ENCODE results near the gene CHST8. TPM values are rescaled to one million over a fixed set of nuclear protein-coding genes. Genes with fewer than 3 reads are reported as not detected.

Gene CHST8
- total and polyA plus RNA-seq, 7 experiments from 2014 or later, result not detected

DNA sequence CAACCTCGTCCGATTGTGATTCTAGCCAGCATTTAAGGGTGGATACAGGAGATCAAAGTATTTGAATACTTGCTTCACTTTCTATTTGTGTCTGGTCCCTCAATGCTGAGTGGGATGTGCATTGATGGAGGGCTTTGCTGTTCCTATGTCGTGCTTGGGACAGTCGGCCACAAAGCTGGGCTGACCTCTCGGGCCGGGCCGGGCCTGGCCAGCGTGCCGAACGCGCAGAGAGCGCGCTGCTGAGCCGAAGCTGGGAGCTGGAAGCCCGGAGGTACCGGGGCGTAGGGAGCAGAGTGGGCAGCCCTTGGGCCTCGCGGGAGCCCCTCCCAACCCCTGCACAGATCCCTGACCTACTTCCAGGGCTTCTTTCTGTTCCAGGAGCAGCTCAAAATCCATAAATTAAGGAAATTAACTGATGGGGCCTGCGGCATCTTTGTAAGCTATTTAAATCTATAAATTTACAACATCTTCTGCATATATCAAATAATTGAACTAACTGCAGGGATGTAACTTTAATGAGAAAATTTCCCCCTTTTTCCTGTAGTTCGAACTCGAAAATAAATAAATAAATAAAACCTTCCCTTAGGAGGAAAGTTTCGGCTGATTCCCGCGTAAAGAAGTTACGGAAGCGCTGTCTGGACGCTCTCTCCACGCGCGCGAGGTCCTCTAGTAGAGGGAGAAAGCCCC lies 173.1 kb downstream of the CHST8 start:
- Histone ChIP-seq H3K9me3 (ENCODE audit: control insufficient read depth in 2 of 3, low read length in 3 of 3) (no peaks in the 10 kb centered on the region), H3K36me3 (ENCODE audit: control insufficient read depth in 2 of 3, insufficient read depth in 3 of 3, low read length in 3 of 3) (no peaks in the 10 kb centered on the region), H3K4me1 (ENCODE audit: control insufficient read depth in 2 of 2, insufficient read depth in 2 of 2, low read length in 2 of 2) (no peaks in the 10 kb centered on the region), H3K4me3 (ENCODE audit: low read length) (no peak overlapping the region), H3K27ac (ENCODE audit: low read depth, low read length) (no peak overlapping the region), H3K27me3 (ENCODE audit: control insufficient read depth in 2 of 2, insufficient read depth in 2 of 2, low read length in 2 of 2) (peaks cover 0 to 5% of the 10 kb centered on the region in 2 donors)
- H3K36me3 Mint-ChIP-seq, result peaks cover 0 to 3% (median 0%) of the 10 kb centered on the region in 5 donors
- CTCF ChIA-PET, result interaction anchor here (0.7 to 0.9 kb wide), 3 partner anchors 17 to 354 kb away, joined by 3 read pairs; no protein-coding TSS in a partner anchor
- peaks cover 0 to 12% (median 4%) of the 10 kb centered on the region in 7 donors for H3K4me1 Mint-ChIP-seq
- peak overlapping the region; percentile 32 to 85 (median 58) for H3K4me3 Mint-ChIP-seq
- no peak overlapping the region for H3K27ac Mint-ChIP-seq
- intact Hi-C loops (cut with micrococcal nuclease), result no loop called here
- no peak for DNase-seq
- POLR2A ChIA-PET, result no interaction called here
- no peaks in the 10 kb centered on the region for H3K9me3 Mint-ChIP-seq
- no peak for ATAC-seq
- peaks cover 25 to 49% (median 32%) of the 10 kb centered on the region in 5 donors for H3K27me3 Mint-ChIP-seq

DNA sequence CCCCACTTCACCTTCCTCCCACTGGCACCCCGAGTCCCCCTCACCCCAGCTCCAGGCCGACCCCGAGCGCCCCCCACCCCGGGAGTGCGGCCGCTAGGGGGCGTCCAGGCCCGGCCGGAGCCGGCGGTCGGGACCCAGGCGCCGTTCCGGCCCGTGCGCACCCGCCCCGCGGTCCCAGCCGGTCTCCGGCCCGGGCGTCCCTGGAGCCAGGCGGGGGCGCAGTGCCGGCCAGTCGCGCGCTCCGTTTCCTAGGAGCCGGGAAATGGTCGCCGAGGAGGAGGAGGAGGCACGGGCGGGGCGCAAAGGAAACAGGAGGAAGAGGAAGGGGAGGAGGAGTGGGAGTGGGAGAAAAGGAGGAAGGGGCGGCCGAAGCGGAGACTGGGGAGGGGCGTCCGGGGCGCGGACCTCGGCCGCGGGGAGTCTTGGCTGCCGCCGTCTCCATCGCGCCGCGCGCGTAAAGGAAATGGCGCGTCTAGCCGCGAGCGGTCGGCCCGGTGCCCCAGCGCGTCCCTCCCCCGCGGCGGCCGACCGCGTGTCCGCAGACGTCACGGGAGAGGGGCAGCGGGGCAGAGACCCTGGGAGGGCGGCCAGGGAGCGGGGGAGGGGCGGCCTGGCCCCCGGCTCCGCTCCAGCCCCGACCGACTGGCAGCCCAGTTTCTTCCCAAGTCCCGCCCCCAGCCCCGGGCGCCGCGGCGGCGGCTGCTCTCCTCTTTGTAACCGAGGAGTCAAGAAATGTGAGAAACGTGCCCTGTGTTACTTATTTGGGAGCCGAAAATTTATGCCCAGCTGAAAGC lies 173.8 kb downstream of the CHST8 start:
- Mint-ChIP-seq H3K4me3 (peak overlapping the region; percentile 57 to 85 (median 71)), H3K9me3 (no peaks in the 10 kb centered on the region), H3K27ac (peak overlapping the region in 1 of 9 donors; percentile 52), H3K27me3 (peaks cover 29 to 52% (median 36%) of the 10 kb centered on the region in 5 donors), H3K36me3 (peaks cover 0 to 3% (median 0%) of the 10 kb centered on the region in 5 donors), H3K4me1 (peaks cover 0 to 12% (median 4%) of the 10 kb centered on the region in 7 donors)
- DNase-seq (peak in 3 of 9 donors; percentile 16 to 81 (median 53)), ATAC-seq (peak; percentile 77)
- POLR2A ChIA-PET, result no interaction called here
- Histone ChIP-seq H3K9me3 (ENCODE audit: control insufficient read depth in 2 of 3, low read length in 3 of 3) (no peaks in the 10 kb centered on the region), H3K4me1 (ENCODE audit: control insufficient read depth in 2 of 2, insufficient read depth in 2 of 2, low read length in 2 of 2) (no peaks in the 10 kb centered on the region), H3K4me3 (ENCODE audit: low read length) (peak overlapping the region; percentile 13), H3K27me3 (ENCODE audit: control insufficient read depth in 2 of 2, insufficient read depth in 2 of 2, low read length in 2 of 2) (peaks cover 0 to 5% of the 10 kb centered on the region in 2 donors), H3K27ac (ENCODE audit: low read depth, low read length) (no peak overlapping the region), H3K36me3 (ENCODE audit: control insufficient read depth in 2 of 3, insufficient read depth in 3 of 3, low read length in 3 of 3) (no peaks in the 10 kb centered on the region)
- CTCF ChIA-PET, result interaction anchor here (0.8 to 0.9 kb wide), 2 partner anchors 18 to 353 kb away, joined by 3 read pairs; no protein-coding TSS in a partner anchor
- intact Hi-C loops (cut with micrococcal nuclease), result no loop called here

- Mint-ChIP-seq H3K4me1 (peaks cover 0 to 12% (median 3%) of the 10 kb centered on the region in 7 donors), H3K27ac (peak within 1 kb of the TSS in 1 of 9 donors; percentile 38), H3K9me3 (no peaks in the 10 kb centered on the region), H3K4me3 (peak within 1 kb of the TSS; percentile 66 to 85 (median 76)), H3K36me3 (peaks cover 0 to 3% (median 0%) of the 10 kb centered on the region in 5 donors), H3K27me3 (peaks cover 25 to 52% (median 33%) of the 10 kb centered on the region in 5 donors)
- H3K27ac ChIP-seq (ENCODE audit: low read depth, low read length), result no peak within 1 kb of the TSS
- ATAC-seq (no peak), DNase-seq (peak in 1 of 9 donors; percentile 54)
- no peaks in the 10 kb centered on the region for H3K4me1 ChIP-seq (ENCODE audit: control insufficient read depth in 2 of 2, insufficient read depth in 2 of 2, low read length in 2 of 2)
- H3K27me3 ChIP-seq (ENCODE audit: control insufficient read depth in 2 of 2, insufficient read depth in 2 of 2, low read length in 2 of 2), result peaks cover 0 to 5% of the 10 kb centered on the region in 2 donors
- ChIA-PET CTCF (no interaction called here), POLR2A (no interaction called here)
- H3K4me3 ChIP-seq (ENCODE audit: low read length), result peak within 1 kb of the TSS; percentile 24
- intact Hi-C loops (cut with micrococcal nuclease), result no loop called here
- H3K36me3 ChIP-seq (ENCODE audit: control insufficient read depth in 2 of 3, insufficient read depth in 3 of 3, low read length in 3 of 3), result no peaks in the 10 kb centered on the region
- H3K9me3 ChIP-seq (ENCODE audit: control insufficient read depth in 2 of 3, low read length in 3 of 3), result no peaks in the 10 kb centered on the region
Observed at GRCh38 chr19:33796164-33796875, 174.6 kb downstream of the CHST8 start, which contains the start of gene KCTD15. Gene KCTD15 (plus strand): TSS chr19:33796870. CDS start chr19:33800455, 3,585 bp downstream.

DNA sequence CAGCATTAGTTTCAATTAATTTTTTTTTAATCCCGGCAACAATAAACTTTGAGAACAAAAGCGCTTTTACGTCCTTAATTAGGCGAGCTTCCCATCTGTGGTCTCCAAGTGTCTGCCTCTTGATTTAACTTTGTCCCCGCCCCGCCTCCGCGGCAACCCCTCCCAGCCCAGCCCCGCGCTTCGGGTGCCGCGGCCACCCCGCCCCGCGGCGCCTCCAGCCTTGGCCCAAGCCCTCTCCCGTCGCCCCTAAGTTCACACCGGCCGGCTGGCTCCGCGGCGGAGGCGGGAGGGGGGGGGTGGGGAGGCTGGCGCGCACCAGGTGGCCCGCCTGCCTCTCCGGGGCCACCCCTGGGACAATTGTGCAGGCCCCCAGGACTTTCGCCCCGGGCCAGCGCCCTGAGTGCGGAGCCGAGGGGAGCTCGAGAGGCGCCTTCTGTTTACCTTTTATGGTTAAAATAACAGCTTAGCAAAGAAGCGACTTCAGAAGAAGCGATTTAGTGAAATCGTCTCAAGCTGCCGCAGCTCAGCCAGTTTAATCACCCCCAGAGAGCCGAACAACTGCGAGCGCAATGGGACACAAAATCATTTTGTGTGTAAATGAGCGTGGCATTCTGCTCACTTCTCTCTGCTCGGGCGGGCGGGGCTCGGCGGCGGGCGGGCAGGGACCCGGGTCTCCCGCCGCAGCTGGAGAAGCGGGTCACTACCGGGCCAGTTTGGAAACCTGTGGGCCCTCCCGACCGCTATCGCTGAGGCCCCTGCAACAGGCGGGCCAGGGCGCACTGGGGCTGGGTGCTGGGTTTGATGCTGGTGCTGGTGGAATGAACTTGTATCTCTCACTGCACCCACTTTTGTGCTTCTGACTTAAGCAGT lies 176.3 kb downstream of the CHST8 start:
- peak; percentile 35 for ATAC-seq
- intact Hi-C loops (cut with micrococcal nuclease), result no loop called here
- peaks cover 15 to 42% (median 20%) of the 10 kb centered on the region in 5 donors for H3K27me3 Mint-ChIP-seq

GRCh38 chr19:33798681-33799111 lies 176.9 kb downstream of the CHST8 start:
- intact Hi-C loops (cut with micrococcal nuclease), result no loop called here
- H3K4me3 Mint-ChIP-seq, result peak overlapping the region in 9 of 10 donors; percentile 17 to 85 (median 56)

More for the DNA sequence above, 176.3 kb downstream of the CHST8 start:
- ChIA-PET CTCF (interaction anchor here (0.6 kb wide), 1 partner anchor 454 kb away, joined by 4 read pairs; no protein-coding TSS in a partner anchor), POLR2A (no interaction called here)
- Mint-ChIP-seq H3K9me3 (no peaks in the 10 kb centered on the region), H3K4me3 (peak overlapping the region; percentile 62 to 85 (median 76)), H3K27ac (no peak overlapping the region), H3K4me1 (peaks cover 0 to 12% (median 0%) of the 10 kb centered on the region in 7 donors), H3K36me3 (no peaks in the 10 kb centered on the region)
- DNase-seq, result no peak
- H3K4me3 ChIP-seq (ENCODE audit: low read length), result no peak overlapping the region
- no peak overlapping the region for H3K27ac ChIP-seq (ENCODE audit: low read depth, low read length)
- H3K4me1 ChIP-seq (ENCODE audit: control insufficient read depth in 2 of 2, insufficient read depth in 2 of 2, low read length in 2 of 2), result no peaks in the 10 kb centered on the region
- H3K9me3 ChIP-seq (ENCODE audit: control insufficient read depth in 2 of 3, low read length in 3 of 3), result no peaks in the 10 kb centered on the region
- H3K36me3 ChIP-seq (ENCODE audit: control insufficient read depth in 2 of 3, insufficient read depth in 3 of 3, low read length in 3 of 3), result no peaks in the 10 kb centered on the region
- H3K27me3 ChIP-seq (ENCODE audit: control insufficient read depth in 2 of 2, insufficient read depth in 2 of 2, low read length in 2 of 2), result peaks cover 0 to 5% of the 10 kb centered on the region in 2 donors

More at GRCh38 chr19:33798681-33799111, 176.9 kb downstream of the CHST8 start:
- no peaks in the 10 kb centered on the region for H3K9me3 ChIP-seq (ENCODE audit: control insufficient read depth in 2 of 3, low read length in 3 of 3)
- CTCF ChIA-PET, result no interaction called here
- POLR2A ChIA-PET, result no interaction called here
- no peak for DNase-seq
- peaks cover 0 to 5% of the 10 kb centered on the region in 2 donors for H3K27me3 ChIP-seq (ENCODE audit: control insufficient read depth in 2 of 2, insufficient read depth in 2 of 2, low read length in 2 of 2)
- H3K36me3 Mint-ChIP-seq, result no peaks in the 10 kb centered on the region
- H3K36me3 ChIP-seq (ENCODE audit: control insufficient read depth in 2 of 3, insufficient read depth in 3 of 3, low read length in 3 of 3), result no peaks in the 10 kb centered on the region
- no peaks in the 10 kb centered on the region for H3K9me3 Mint-ChIP-seq
- no peaks in the 10 kb centered on the region for H3K4me1 ChIP-seq (ENCODE audit: control insufficient read depth in 2 of 2, insufficient read depth in 2 of 2, low read length in 2 of 2)
- H3K27me3 Mint-ChIP-seq, result peaks cover 8 to 36% (median 13%) of the 10 kb centered on the region in 5 donors
- H3K27ac ChIP-seq (ENCODE audit: low read depth, low read length), result no peak overlapping the region
- ATAC-seq, result no peak
- no peak overlapping the region for H3K4me3 ChIP-seq (ENCODE audit: low read length)
- H3K27ac Mint-ChIP-seq, result no peak overlapping the region
- H3K4me1 Mint-ChIP-seq, result peaks cover 0 to 12% (median 0%) of the 10 kb centered on the region in 7 donors

Measured in naive thymus-derived CD4-positive, alpha-beta T cell (primary cell).